NCI-H1436 treated with DMSO at 0.1 percent for 48 hours (cell line): Measurements from ENCODE around the gene ATAD1.
"Not testable (repeated sequence)": the region's sequence is repeated elsewhere in the genome, so short reads cannot be mapped to it uniquely, and the experiment has no call there.

Source experiments
- DNase-seq: peaks from one replicate; lab custom pipeline; 2025; lab: John Stamatoyannopoulos, UW

ATAD1 gene

GRCh38 chr10:87817609-87818504 is at the start of gene ATAD1:
TSS of gene ATAD1 (minus strand) at chr10:87818226. CDS start at chr10:87814599, 3,627 bp downstream.
- peak; percentile 31 for DNase-seq

GRCh38 chr10:87867453-87867852 is 49.4 kb upstream of the ATAD1 start:
- DNase-seq: no peak

- no peak for DNase-seq
Observed at GRCh38 chr10:87866412-87866974, 48.5 kb upstream of the ATAD1 start.

- DNase-seq: no peak
Observed at GRCh38 chr10:87865241-87865881, 47.3 kb upstream of the ATAD1 start.

- DNase-seq: no peak
Observed at GRCh38 chr10:87864496-87865059, 46.6 kb upstream of the ATAD1 start.

- DNase-seq: not testable (repeated sequence)
Observed at GRCh38 chr10:87863951-87864495, 46.0 kb upstream of the ATAD1 start.

GRCh38 chr10:87863053-87863943 is 45.3 kb upstream of the ATAD1 start, which contains the start of the genes KLLN and PTEN:
TSS of gene KLLN (minus strand) at chr10:87863533. CDS start at chr10:87862487, 1,046 bp downstream.
TSS of gene PTEN (plus strand) at chr10:87863625. CDS start at chr10:87864470, 845 bp downstream.
- peak; percentile 49 for DNase-seq

GRCh38 chr10:87862679-87863052 is 44.6 kb upstream of the ATAD1 start:
- no peak for DNase-seq

- DNase-seq: peak; percentile 81
Observed at GRCh38 chr10:87861953-87862678, 44.1 kb upstream of the ATAD1 start.

- no peak for DNase-seq
Observed at GRCh38 chr10:87861566-87861952, 43.5 kb upstream of the ATAD1 start.

- no peak for DNase-seq
Observed at GRCh38 chr10:87860816-87861403, 42.9 kb upstream of the ATAD1 start.

GRCh38 chr10:87860156-87860795 is 42.2 kb upstream of the ATAD1 start:
- DNase-seq: peak; percentile 54

GRCh38 chr10:87855665-87856064 is 37.6 kb upstream of the ATAD1 start:
- not testable (repeated sequence) for DNase-seq

GRCh38 chr10:87855247-87855646 is 37.2 kb upstream of the ATAD1 start:
- not testable (repeated sequence) for DNase-seq

- DNase-seq: no peak
Observed at GRCh38 chr10:87852089-87852488, 34.1 kb upstream of the ATAD1 start.

- DNase-seq: no peak
Observed at GRCh38 chr10:87850742-87851205, 32.7 kb upstream of the ATAD1 start.

GRCh38 chr10:87849001-87849400 is 31.0 kb upstream of the ATAD1 start:
- no peak for DNase-seq

GRCh38 chr10:87847550-87847949 is 29.5 kb upstream of the ATAD1 start:
- no peak for DNase-seq

GRCh38 chr10:87846711-87847110 is 28.7 kb upstream of the ATAD1 start:
- DNase-seq: not testable (repeated sequence)
